Renal cortical epithelial cell (primary cell): ENCODE results near the gene TROAP. TPM values are rescaled to one million over a fixed set of nuclear protein-coding genes. Genes with fewer than 3 reads are reported as not detected.
"Not testable (repeated sequence)": the region's sequence is repeated elsewhere in the genome, so short reads cannot be mapped to it uniquely, and the experiment has no call there.

Experiments
- DNase-seq: peaks from one replicate; pipeline ENCODE4 v3.0.0-alpha.2; 2011; ENCODE audit warnings: low read depth
- total RNA-seq: library from RNA; depleted of rRNA; stranded (reverse); fragments of >200 nt; gene quantifications from 2 replicates; pipeline ENCODE4 v1.2.3, GENCODE V29; 2014

The TROAP gene
- total RNA-seq, 1 donor from 2014 or later: 0.60 TPM

- DNase-seq: no peak
Measured at GRCh38 chr12:49295082-49295936, 27.7 kb upstream of the TROAP start, which contains the start of gene PRPH. PRPH (plus strand) TSS chr12:49295147; CDS start chr12:49295201, 54 bp downstream.

- DNase-seq: no peak
Measured at GRCh38 chr12:49296034-49296835, 26.8 kb upstream of the TROAP start.

- DNase-seq: no peak
Measured at GRCh38 chr12:49296836-49297694, 26.0 kb upstream of the TROAP start.

GRCh38 chr12:49297695-49298060 lies 25.4 kb upstream of the TROAP start:
- no peak for DNase-seq

- DNase-seq: no peak
Measured at GRCh38 chr12:49298160-49298559, 24.9 kb upstream of the TROAP start.

GRCh38 chr12:49301760-49302159 lies 21.3 kb upstream of the TROAP start:
- no peak for DNase-seq

GRCh38 chr12:49304161-49304560 lies 18.9 kb upstream of the TROAP start:
- no peak for DNase-seq

GRCh38 chr12:49305762-49306510 lies 17.1 kb upstream of the TROAP start:
- DNase-seq: no peak

GRCh38 chr12:49309386-49309785 lies 13.7 kb upstream of the TROAP start:
- DNase-seq: no peak

- not testable (repeated sequence) for DNase-seq
Measured at GRCh38 chr12:49310451-49311000, 12.5 kb upstream of the TROAP start.

GRCh38 chr12:49314811-49315210 lies 8.2 kb upstream of the TROAP start:
- no peak for DNase-seq

GRCh38 chr12:49317118-49317517 lies 5.9 kb upstream of the TROAP start:
- DNase-seq: not testable (repeated sequence)

- not testable (repeated sequence) for DNase-seq
Measured at GRCh38 chr12:49320411-49321103, 2.5 kb upstream of the TROAP start.

- no peak for DNase-seq
Measured at GRCh38 chr12:49322367-49322707, 718 bp upstream of the TROAP start.

GRCh38 chr12:49323524-49324097 lies 556 bp downstream of the TROAP start:
- no peak for DNase-seq

- no peak for DNase-seq
Measured at GRCh38 chr12:49325606-49326005, 2.6 kb downstream of the TROAP start.

GRCh38 chr12:49327368-49327767 lies 4.3 kb downstream of the TROAP start:
- no peak for DNase-seq

GRCh38 chr12:49327887-49328286 lies 4.8 kb downstream of the TROAP start:
- DNase-seq: no peak

GRCh38 chr12:49328816-49329215 lies 5.8 kb downstream of the TROAP start:
- no peak for DNase-seq

GRCh38 chr12:49330032-49330619 lies 7.1 kb downstream of the TROAP start:
- DNase-seq: no peak
